ENCODE data around the gene ZNF709. TPM values are rescaled to one million over a fixed set of nuclear protein-coding genes. Genes with fewer than 3 reads are reported as not detected.
A peak's percentile ranks its signal among the peaks of the same experiment; 100 is the strongest.
"Not testable (repeated sequence)": the region's sequence is repeated elsewhere in the genome, so short reads cannot be mapped to it uniquely, and the experiment has no call there.

ZNF709 gene
- total and polyA plus RNA-seq, 2 donors (not counting 1 experiment from before 2014, with no cell fraction given), result 1.5 to 4.8 TPM

GRCh38 chr19:12482509-12482886 is 2.1 kb downstream of the ZNF709 start:
- Histone ChIP-seq H3K9me3 (ENCODE audit: control insufficient read depth, insufficient read depth, low read depth, low read length) (no peaks in the 10 kb centered on the region), H3K4me1 (ENCODE audit: control insufficient read depth, extremely low read depth, insufficient read depth, low read length) (no peaks in the 10 kb centered on the region), H3K4me2 (ENCODE audit: extremely low read depth, insufficient read depth, low read length) (no peak overlapping the region), H3K36me3 (ENCODE audit: control insufficient read depth, insufficient read depth, low read length) (no peaks in the 10 kb centered on the region), H3K27ac (ENCODE audit: insufficient read depth, low read length) (no peak overlapping the region), H3K27me3 (ENCODE audit: control insufficient read depth, insufficient read depth, low read length) (no peaks in the 10 kb centered on the region), H3K79me2 (ENCODE audit: control insufficient read depth, insufficient read depth, low read length) (no peaks in the 10 kb centered on the region), H3K9ac (ENCODE audit: insufficient read depth, low read length) (no peak overlapping the region), H2AFZ (ENCODE audit: low read length) (no peak overlapping the region), H4K20me1 (ENCODE audit: control insufficient read depth, extremely low read depth, insufficient read depth, low read length) (no peaks in the 10 kb centered on the region), H3K4me3 (replicated peaks in 1 of 4; ENCODE audit: control extremely low read depth in 1 of 4, insufficient read depth in 1 of 4, low read depth in 3 of 4, low read length in 4 of 4) (no peak overlapping the region)
- DNase-seq (ENCODE audit: low read depth in 2 of 2), result peak in 1 of 2 donors; percentile 30
- TF ChIP-seq CTCF (conservative IDR thresholded peaks at IDR 0.05 in 1 of 2, IDR thresholded peaks at IDR 0.05 in 1 of 2; ENCODE audit: low read depth in 1 of 2, low read length in 2 of 2), result no peak
- no peak for TF ChIP-seq EZH2 (IDR thresholded peaks at IDR 0.05; ENCODE audit: low read length, missing control alignments)

GRCh38 chr19:12481781-12482508 is 2.7 kb downstream of the ZNF709 start:
- H3K4me3 ChIP-seq (replicated peaks in 1 of 4; ENCODE audit: control extremely low read depth in 1 of 4, insufficient read depth in 1 of 4, low read depth in 3 of 4, low read length in 4 of 4), result no peak overlapping the region
- no peak overlapping the region for H3K9ac ChIP-seq (ENCODE audit: insufficient read depth, low read length)
- H4K20me1 ChIP-seq (ENCODE audit: control insufficient read depth, extremely low read depth, insufficient read depth, low read length), result no peaks in the 10 kb centered on the region
- DNase-seq (ENCODE audit: low read depth in 2 of 2), result no peak
- no peak overlapping the region for H3K4me2 ChIP-seq (ENCODE audit: extremely low read depth, insufficient read depth, low read length)
- H3K27me3 ChIP-seq (ENCODE audit: control insufficient read depth, insufficient read depth, low read length), result no peaks in the 10 kb centered on the region
- H2AFZ ChIP-seq (ENCODE audit: low read length), result no peak overlapping the region
- TF ChIP-seq EZH2 (IDR thresholded peaks at IDR 0.05; ENCODE audit: low read length, missing control alignments) (no peak), CTCF (conservative IDR thresholded peaks at IDR 0.05 in 1 of 2, IDR thresholded peaks at IDR 0.05 in 1 of 2; ENCODE audit: low read depth in 1 of 2, low read length in 2 of 2) (no peak)
- no peaks in the 10 kb centered on the region for H3K9me3 ChIP-seq (ENCODE audit: control insufficient read depth, insufficient read depth, low read depth, low read length)
- H3K27ac ChIP-seq (ENCODE audit: insufficient read depth, low read length), result no peak overlapping the region
- no peaks in the 10 kb centered on the region for H3K4me1 ChIP-seq (ENCODE audit: control insufficient read depth, extremely low read depth, insufficient read depth, low read length)
- H3K79me2 ChIP-seq (ENCODE audit: control insufficient read depth, insufficient read depth, low read length), result no peaks in the 10 kb centered on the region
- no peaks in the 10 kb centered on the region for H3K36me3 ChIP-seq (ENCODE audit: control insufficient read depth, insufficient read depth, low read length)

GRCh38 chr19:12478234-12478941 is 6.2 kb downstream of the ZNF709 start:
- Histone ChIP-seq H2AFZ (ENCODE audit: low read length) (no peak overlapping the region), H3K9ac (ENCODE audit: insufficient read depth, low read length) (no peak overlapping the region), H3K79me2 (ENCODE audit: control insufficient read depth, insufficient read depth, low read length) (no peaks in the 10 kb centered on the region), H3K36me3 (ENCODE audit: control insufficient read depth, insufficient read depth, low read length) (no peaks in the 10 kb centered on the region), H3K27ac (ENCODE audit: insufficient read depth, low read length) (no peak overlapping the region), H4K20me1 (ENCODE audit: control insufficient read depth, extremely low read depth, insufficient read depth, low read length) (no peaks in the 10 kb centered on the region), H3K4me3 (replicated peaks in 1 of 4; ENCODE audit: control extremely low read depth in 1 of 4, insufficient read depth in 1 of 4, low read depth in 3 of 4, low read length in 4 of 4) (no peak overlapping the region), H3K9me3 (ENCODE audit: control insufficient read depth, insufficient read depth, low read depth, low read length) (no peaks in the 10 kb centered on the region), H3K4me1 (ENCODE audit: control insufficient read depth, extremely low read depth, insufficient read depth, low read length) (no peaks in the 10 kb centered on the region), H3K27me3 (ENCODE audit: control insufficient read depth, insufficient read depth, low read length) (no peaks in the 10 kb centered on the region), H3K4me2 (ENCODE audit: extremely low read depth, insufficient read depth, low read length) (no peak overlapping the region)
- no peak for DNase-seq (ENCODE audit: low read depth in 2 of 2)
- TF ChIP-seq CTCF (conservative IDR thresholded peaks at IDR 0.05 in 1 of 2, IDR thresholded peaks at IDR 0.05 in 1 of 2; ENCODE audit: low read depth in 1 of 2, low read length in 2 of 2) (no peak), EZH2 (IDR thresholded peaks at IDR 0.05; ENCODE audit: low read length, missing control alignments) (no peak)

- not testable (repeated sequence) for H3K9me3 ChIP-seq (ENCODE audit: control insufficient read depth, insufficient read depth, low read depth, low read length); H3K4me2 ChIP-seq (ENCODE audit: extremely low read depth, insufficient read depth, low read length); DNase-seq (ENCODE audit: low read depth in 2 of 2); H4K20me1 ChIP-seq (ENCODE audit: control insufficient read depth, extremely low read depth, insufficient read depth, low read length); H3K79me2 ChIP-seq (ENCODE audit: control insufficient read depth, insufficient read depth, low read length); H3K27me3 ChIP-seq (ENCODE audit: control insufficient read depth, insufficient read depth, low read length); H3K27ac ChIP-seq (ENCODE audit: insufficient read depth, low read length); H3K4me3 ChIP-seq (replicated peaks in 1 of 4; ENCODE audit: control extremely low read depth in 1 of 4, insufficient read depth in 1 of 4, low read depth in 3 of 4, low read length in 4 of 4); H3K36me3 ChIP-seq (ENCODE audit: control insufficient read depth, insufficient read depth, low read length); H3K9ac ChIP-seq (ENCODE audit: insufficient read depth, low read length); H3K4me1 ChIP-seq (ENCODE audit: control insufficient read depth, extremely low read depth, insufficient read depth, low read length); H2AFZ ChIP-seq (ENCODE audit: low read length)
These were observed 17.0 kb downstream of the ZNF709 start for GRCh38 chr19:12467651-12468050.
